ENCODE measurements around the gene LDLR. TPM values are rescaled to one million over a fixed set of nuclear protein-coding genes. Genes with fewer than 3 reads are reported as not detected.
"Not testable (repeated sequence)": the region's sequence is repeated elsewhere in the genome, so short reads cannot be mapped to it uniquely, and the experiment has no call there.

Gene LDLR
- total RNA-seq, 1 donor from 2014 or later: 121 TPM

DNA sequence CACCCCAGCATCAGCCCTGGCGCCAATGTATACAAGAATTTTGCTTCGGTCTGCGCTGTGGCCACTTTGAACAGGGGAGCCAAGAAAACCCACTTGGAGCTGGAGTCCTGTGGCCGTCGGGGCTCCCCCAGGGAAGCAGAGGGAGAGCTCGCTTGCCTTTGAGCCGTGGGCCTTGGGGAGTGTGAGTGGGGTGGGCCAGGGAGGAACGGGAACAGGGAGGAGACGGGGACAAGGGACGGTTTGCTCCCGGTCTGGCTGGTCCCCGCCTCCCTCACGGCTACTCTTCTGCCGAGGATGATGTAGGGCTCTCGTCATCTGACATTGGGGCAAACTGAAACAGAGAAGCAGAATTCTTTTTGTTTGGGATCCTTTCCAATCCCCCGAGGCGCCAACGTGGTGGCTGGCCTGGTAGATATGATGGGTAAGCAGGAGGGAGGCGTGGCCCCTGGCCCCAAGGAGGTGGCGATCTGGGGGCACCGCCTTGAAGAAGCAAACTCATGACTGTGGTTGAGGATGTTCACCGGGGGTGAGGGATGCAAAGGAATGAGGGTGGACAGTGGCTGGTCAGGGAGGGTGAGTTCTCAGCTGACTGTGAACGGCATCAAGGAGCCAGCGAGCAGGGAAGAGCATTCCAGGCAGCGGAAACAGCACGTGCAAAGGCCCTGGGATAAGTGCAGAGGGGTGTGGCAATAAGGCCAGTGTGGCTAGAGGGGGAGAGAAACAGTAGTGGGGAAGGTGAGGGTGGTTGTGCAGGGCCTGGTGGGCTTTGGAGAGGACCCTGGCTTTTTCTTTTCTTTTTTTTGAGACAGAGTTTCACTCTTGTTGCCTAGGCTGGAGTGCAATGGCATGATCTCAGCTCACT lies 77.2 kb downstream of the LDLR start:
- intact Hi-C loops (cut with micrococcal nuclease): no loop called here

DNA sequence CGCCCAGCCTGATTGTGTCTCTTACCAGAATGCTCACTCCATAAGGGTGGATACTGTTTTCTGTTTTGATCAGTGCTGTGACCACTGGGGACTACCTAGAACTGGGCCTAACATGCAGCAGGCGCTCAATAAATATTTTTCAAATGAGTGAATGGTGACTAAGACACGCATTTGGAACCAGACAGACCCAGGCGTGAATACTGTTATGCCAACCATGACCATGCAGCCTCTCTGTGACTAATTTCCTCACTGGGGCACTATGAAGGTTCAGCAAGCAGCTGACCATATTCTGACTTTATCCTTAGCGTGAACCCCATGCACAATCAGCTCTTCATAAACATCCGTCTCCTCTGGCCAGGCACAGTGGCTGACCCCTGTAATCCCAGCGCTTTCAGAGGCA lies 79.3 kb downstream of the LDLR start:
- intact Hi-C loops (cut with micrococcal nuclease): no loop called here

- intact Hi-C loops (cut with micrococcal nuclease): no loop called here
These were observed 80.8 kb downstream of the LDLR start for GRCh38 chr19:11169896-11170678.

- intact Hi-C loops (cut with micrococcal nuclease): no loop called here
These were observed 81.9 kb downstream of the LDLR start for GRCh38 chr19:11171144-11171543.

DNA sequence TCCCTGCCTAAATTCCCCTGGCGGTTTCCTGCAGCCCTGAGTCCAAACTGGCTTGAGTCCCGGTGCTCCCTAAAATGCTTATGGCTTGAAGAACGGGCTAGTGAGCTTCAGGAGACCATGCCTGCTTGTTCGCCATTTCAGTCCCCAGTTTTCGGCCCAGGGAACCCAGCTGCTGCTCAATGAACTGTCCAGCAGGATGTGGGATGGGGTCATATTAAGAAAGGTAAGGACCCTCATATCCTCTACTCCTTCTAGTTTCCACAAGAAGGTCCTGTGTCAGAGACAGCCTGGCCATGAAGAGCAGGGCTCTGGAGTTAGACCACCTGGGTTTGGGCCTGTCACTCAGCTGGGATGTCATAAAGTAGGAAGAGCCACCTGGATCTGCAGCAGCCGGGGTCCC lies 83.3 kb downstream of the LDLR start:
- intact Hi-C loops (cut with micrococcal nuclease): no loop called here

GRCh38 chr19:11173516-11174155 lies 84.4 kb downstream of the LDLR start:
- intact Hi-C loops (cut with micrococcal nuclease): no loop called here

- intact Hi-C loops (cut with micrococcal nuclease): no loop called here
These were observed 85.1 kb downstream of the LDLR start for GRCh38 chr19:11174336-11174735.

DNA sequence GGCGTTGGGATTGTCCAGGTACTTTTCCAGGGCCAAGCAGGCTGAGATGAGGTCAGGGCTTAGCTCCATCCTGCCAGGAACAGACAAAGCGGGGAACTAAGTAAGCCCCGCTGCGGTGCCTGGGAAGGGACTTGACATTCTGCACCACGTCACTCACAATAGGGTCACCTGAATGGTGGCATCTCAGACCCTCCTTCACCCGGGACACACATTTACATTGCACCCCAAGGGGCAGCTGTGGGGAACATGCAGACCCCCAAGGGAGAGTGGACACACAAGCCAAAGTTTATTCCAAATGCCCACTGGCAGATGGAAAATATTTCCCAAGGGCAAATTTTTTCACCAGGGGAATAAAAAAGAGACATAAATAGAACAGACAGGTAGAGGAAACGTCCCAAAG lies 86.7 kb downstream of the LDLR start:
- intact Hi-C loops (cut with micrococcal nuclease): no loop called here

DNA sequence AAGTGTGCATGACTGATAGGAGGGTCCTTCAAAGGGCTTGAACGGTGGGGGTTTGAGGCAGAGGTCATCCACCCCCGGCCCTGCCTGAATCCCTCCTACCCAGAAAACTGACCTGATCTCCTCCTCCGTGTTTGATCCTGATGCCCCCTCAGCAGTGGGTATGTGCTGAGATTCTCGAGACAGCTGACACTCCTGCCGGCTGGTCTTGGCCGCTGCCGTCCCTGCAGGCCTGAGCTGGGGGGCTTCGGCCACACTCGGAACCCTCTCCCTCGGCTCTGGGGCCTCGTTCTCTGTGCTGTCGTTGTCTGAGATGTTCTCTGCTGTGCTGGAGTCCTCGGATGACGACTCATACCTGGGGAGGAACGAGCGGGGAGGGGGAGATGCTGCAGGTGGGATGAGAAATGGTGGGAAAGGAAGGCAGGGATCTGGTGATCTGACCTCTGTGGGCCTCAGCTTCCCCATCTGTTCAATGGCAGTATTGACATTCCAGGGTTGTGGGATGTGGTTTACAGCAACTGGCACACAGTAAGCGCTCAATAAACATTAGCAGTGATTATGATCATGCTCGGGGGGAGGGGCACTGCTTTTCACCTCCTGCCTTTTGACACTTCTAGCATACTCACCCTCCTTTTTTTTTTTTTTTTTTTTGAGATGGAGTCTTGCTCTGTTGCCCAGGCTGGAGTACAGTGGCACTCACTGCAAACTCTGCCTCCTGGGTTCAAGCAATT lies 87.4 kb downstream of the LDLR start:
- intact Hi-C loops (cut with micrococcal nuclease): no loop called here

GRCh38 chr19:11177592-11177991 lies 88.3 kb downstream of the LDLR start:
- intact Hi-C loops (cut with micrococcal nuclease): no loop called here

DNA sequence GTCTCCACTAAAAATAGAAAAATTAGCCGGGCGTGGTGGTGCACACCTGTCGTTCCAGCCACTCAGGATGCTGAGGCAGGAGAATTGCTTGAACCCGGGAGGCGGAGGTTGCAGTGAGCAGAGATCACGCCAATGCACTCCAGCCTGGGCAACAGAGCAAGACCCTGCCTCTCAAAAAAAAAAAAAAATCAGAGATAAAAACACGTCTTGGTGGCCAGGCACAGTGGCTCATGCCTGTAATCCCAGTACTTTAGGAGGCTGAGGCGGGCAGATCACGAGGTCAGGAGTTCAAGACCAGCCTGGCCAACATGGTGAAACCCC lies 89.8 kb downstream of the LDLR start:
- intact Hi-C loops (cut with micrococcal nuclease): not testable (repeated sequence)

GRCh38 chr19:11179716-11180297 lies 90.5 kb downstream of the LDLR start:
- intact Hi-C loops (cut with micrococcal nuclease): no loop called here

GRCh38 chr19:11180346-11180745 lies 91.1 kb downstream of the LDLR start:
- intact Hi-C loops (cut with micrococcal nuclease): no loop called here

DNA sequence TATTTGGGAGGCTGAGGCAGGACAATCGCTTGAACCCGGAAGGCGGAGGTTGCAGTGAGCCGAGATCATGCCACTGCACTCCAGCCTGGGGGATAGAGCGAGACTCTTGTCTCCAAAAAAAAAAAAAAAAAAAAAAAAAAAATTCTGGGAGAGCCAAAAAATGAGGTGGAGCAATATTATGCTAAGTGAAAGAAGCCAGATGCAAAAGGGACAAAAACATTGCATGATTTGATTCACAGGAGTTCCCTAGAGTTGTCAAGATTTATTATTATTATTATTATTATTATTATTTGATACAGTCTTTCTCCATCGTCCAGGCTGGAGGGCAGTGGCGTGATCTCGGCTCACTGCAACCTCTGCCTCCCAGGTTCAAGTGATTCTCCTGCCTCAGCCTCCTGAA lies 91.7 kb downstream of the LDLR start:
- intact Hi-C loops (cut with micrococcal nuclease): not testable (repeated sequence)

- intact Hi-C loops (cut with micrococcal nuclease): no loop called here
These were observed 92.2 kb downstream of the LDLR start for GRCh38 chr19:11181488-11181887.

Other genes with a start within 250 kb of the LDLR start
- gene C19orf38, start 241.0 kb upstream of the LDLR start, total RNA-seq: 4.6 and 5.7 TPM in 2 replicates
- 44.2 and 44.6 TPM in 2 replicates for gene CARM1, start 217.9 kb upstream of the LDLR start, total RNA-seq
- gene YIPF2, start 160.8 kb upstream of the LDLR start, total RNA-seq: 27.0 and 32.0 TPM in 2 replicates
- 19.9 and 23.0 TPM in 2 replicates for gene TIMM29, start 160.7 kb upstream of the LDLR start, total RNA-seq
- gene SMARCA4, start 128.4 kb upstream of the LDLR start, total RNA-seq: 118 and 120 TPM in 2 replicates
- 35.6 and 37.7 TPM in 2 replicates for gene SPC24, start 66.3 kb downstream of the LDLR start, total RNA-seq
- gene KANK2, start 108.1 kb downstream of the LDLR start, total RNA-seq: 0.64 and 2.2 TPM in 2 replicates
- gene ANGPTL8, start 150.2 kb downstream of the LDLR start, total RNA-seq: not detected in 2 replicates
- gene DOCK6, start 173.1 kb downstream of the LDLR start, total RNA-seq: 0.27 and 0.66 TPM in 2 replicates
- not detected in 2 replicates for gene TSPAN16, start 206.7 kb downstream of the LDLR start, total RNA-seq

Measured in T-helper 1 cell treated with Interleukin-12 subunit alpha and Interleukin-12 subunit beta and Interleukin-4 antibody, amounts not matched to agents 30 ng/mL and 1 ng/mL, for 36 hours (primary cell).